Activated CD4-positive, alpha-beta T cell treated with anti-CD3 and anti-CD28 coated beads for 1 hour (primary cell): ENCODE measurements around the gene THOC2.
"Not testable (repeated sequence)": the region's sequence is repeated elsewhere in the genome, so short reads cannot be mapped to it uniquely, and the experiment has no call there.

ENCODE experiments used
- DNase-seq: peaks from one replicate; pipeline ENCODE4 v3.0.0-alpha.2; 2020

The THOC2 gene

GRCh38 chrX:123736333-123736921, 3.6 kb upstream of the THOC2 start:
- DNase-seq: no peak

- DNase-seq: not testable (repeated sequence)
Measured at GRCh38 chrX:123735137-123735536, 2.3 kb upstream of the THOC2 start.

GRCh38 chrX:123734079-123734478, 1.2 kb upstream of the THOC2 start:
- not testable (repeated sequence) for DNase-seq

- DNase-seq: no peak
Measured at GRCh38 chrX:123731987-123732669, 724 bp downstream of the THOC2 start.

GRCh38 chrX:123731258-123731986, 1.4 kb downstream of the THOC2 start:
- DNase-seq: no peak

- no peak for DNase-seq
Measured at GRCh38 chrX:123728554-123728953, 4.3 kb downstream of the THOC2 start.

- DNase-seq: no peak
Measured at GRCh38 chrX:123728016-123728415, 4.8 kb downstream of the THOC2 start.

GRCh38 chrX:123722193-123722592, 10.7 kb downstream of the THOC2 start:
- not testable (repeated sequence) for DNase-seq

- DNase-seq: no peak
Measured at GRCh38 chrX:123720486-123720885, 12.4 kb downstream of the THOC2 start.

- DNase-seq: no peak
Measured at GRCh38 chrX:123713841-123714240, 19.0 kb downstream of the THOC2 start.

- no peak for DNase-seq
Measured at GRCh38 chrX:123713434-123713833, 19.4 kb downstream of the THOC2 start.

- DNase-seq: not testable (repeated sequence)
Measured at GRCh38 chrX:123711201-123711600, 21.7 kb downstream of the THOC2 start.

- no peak for DNase-seq
Measured at GRCh38 chrX:123704781-123705180, 28.1 kb downstream of the THOC2 start.

- no peak for DNase-seq
Measured at GRCh38 chrX:123698979-123699520, 33.8 kb downstream of the THOC2 start.

- no peak for DNase-seq
Measured at GRCh38 chrX:123696334-123696733, 36.5 kb downstream of the THOC2 start.

- no peak for DNase-seq
Measured at GRCh38 chrX:123695242-123695641, 37.6 kb downstream of the THOC2 start.

- DNase-seq: no peak
Measured at GRCh38 chrX:123691776-123692175, 41.1 kb downstream of the THOC2 start.

GRCh38 chrX:123688524-123688923, 44.3 kb downstream of the THOC2 start:
- no peak for DNase-seq

- DNase-seq: no peak
Measured at GRCh38 chrX:123685232-123685631, 47.6 kb downstream of the THOC2 start.

GRCh38 chrX:123682186-123682585, 50.7 kb downstream of the THOC2 start:
- no peak for DNase-seq

GRCh38 chrX:123679733-123680460, 53.0 kb downstream of the THOC2 start:
- not testable (repeated sequence) for DNase-seq

GRCh38 chrX:123675154-123675553, 57.7 kb downstream of the THOC2 start:
- DNase-seq: no peak

GRCh38 chrX:123673813-123674212, 59.0 kb downstream of the THOC2 start:
- no peak for DNase-seq
